HG02571 (cell line): ENCODE results near the gene MYBPC1.
"Not testable (repeated sequence)": the region's sequence is repeated elsewhere in the genome, so short reads cannot be mapped to it uniquely, and the experiment has no call there.

ENCODE experiments used
- ATAC-seq: cut with Tn5 transposase; IDR thresholded peaks from one replicate; pipeline ENCODE4 v1.9.1; 2021; ENCODE audit warnings: mild to moderate bottlenecking, moderate library complexity; ENCODE audit not compliant: unreplicated experiment

Gene MYBPC1

DNA sequence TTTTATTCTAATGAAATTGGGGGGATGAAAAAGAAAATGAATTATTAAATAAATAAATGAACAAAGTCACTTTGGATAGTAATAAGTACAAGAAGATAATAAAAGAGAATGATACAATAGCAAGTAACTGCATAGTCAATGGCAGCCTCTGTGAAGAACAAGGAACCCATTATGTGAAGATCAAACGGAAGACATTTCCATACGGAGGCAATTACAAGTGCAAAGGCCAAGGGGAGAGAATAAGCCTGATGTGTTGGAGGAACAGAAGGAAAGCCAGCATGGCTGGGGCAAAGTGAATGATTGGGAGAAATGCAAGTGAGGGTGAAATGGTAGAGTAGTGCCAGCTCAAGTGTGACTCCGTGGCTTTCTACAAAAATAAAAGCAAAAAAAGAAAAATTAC is 58.7 kb downstream of the MYBPC1 start:
- no peak for ATAC-seq

DNA sequence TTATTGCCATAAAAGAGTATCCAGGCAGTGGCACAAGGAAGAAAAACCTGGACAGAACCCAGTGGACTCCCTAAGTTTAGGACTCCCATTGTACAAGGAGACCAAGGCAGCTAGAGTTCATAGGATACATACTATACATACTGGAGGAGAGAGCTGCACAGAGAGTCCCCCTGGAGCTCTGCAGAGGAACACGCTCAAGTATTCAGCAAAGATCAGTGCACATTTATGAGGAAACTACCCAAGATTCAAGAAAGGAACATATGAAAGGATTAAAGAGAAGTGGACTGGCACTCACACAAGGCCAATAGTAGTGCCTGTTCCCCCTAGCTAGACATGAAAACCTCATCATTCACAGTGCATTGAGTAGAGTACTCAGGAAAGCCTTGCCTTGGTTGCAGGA is 59.7 kb downstream of the MYBPC1 start:
- ATAC-seq = no peak

- ATAC-seq = no peak
These were observed 60.6 kb downstream of the MYBPC1 start for GRCh38 chr12:101655393-101655792.

- ATAC-seq = not testable (repeated sequence)
These were observed 65.9 kb downstream of the MYBPC1 start for GRCh38 chr12:101660662-101661061.

- ATAC-seq = no peak
These were observed 68.5 kb downstream of the MYBPC1 start for GRCh38 chr12:101663298-101663697.

GRCh38 chr12:101664992-101665391 is 70.2 kb downstream of the MYBPC1 start:
- ATAC-seq = no peak

DNA sequence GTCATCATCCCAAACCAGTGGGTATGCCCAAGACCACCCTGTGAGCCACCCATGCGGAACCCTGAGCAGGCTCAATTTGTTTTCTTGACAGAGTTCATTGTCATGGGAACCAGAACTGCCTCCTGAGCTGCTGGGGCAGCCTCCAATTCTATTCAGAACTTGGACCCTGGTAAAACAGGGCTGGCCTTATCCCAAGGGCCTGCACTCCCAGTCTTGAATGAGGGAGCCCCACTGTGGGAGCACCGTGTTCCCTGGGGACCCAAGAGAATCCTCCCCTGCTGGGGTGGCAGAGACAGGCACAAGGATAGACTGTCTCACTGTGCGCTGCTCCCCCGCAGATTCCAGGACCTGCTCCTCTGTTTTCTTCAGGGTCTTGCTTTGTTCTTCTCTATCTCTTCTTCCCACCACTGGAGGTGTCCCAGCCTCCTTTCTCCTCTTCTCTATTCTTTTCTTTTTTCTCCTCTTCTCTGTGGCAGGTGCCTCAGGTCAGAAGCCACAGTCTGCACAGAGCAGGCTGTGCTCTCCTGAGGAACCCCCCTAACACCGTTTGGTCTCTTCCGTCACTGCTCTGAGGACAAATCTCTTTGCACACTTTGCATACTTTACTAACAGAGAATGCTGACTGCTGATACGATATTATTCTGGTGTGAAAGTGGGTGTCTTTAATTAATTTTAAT is 71.4 kb downstream of the MYBPC1 start:
- ATAC-seq = no peak

DNA sequence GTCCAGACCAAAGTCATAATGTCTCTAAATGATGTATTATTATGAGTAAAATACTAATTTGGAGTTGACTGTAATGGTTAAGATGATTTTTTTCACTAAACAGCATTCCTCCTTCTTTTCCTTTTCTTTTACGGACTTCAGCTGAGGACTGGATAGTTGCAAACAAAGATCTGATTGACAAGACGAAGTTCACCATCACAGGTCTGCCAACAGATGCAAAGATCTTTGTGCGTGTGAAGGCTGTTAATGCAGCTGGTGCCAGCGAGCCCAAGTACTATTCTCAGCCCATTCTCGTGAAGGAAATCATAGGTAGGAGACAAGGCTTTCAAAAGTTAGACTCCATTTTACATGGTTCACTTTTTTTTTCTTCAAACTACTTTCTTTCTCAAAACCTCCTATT is 72.8 kb downstream of the MYBPC1 start:
- no peak for ATAC-seq

DNA sequence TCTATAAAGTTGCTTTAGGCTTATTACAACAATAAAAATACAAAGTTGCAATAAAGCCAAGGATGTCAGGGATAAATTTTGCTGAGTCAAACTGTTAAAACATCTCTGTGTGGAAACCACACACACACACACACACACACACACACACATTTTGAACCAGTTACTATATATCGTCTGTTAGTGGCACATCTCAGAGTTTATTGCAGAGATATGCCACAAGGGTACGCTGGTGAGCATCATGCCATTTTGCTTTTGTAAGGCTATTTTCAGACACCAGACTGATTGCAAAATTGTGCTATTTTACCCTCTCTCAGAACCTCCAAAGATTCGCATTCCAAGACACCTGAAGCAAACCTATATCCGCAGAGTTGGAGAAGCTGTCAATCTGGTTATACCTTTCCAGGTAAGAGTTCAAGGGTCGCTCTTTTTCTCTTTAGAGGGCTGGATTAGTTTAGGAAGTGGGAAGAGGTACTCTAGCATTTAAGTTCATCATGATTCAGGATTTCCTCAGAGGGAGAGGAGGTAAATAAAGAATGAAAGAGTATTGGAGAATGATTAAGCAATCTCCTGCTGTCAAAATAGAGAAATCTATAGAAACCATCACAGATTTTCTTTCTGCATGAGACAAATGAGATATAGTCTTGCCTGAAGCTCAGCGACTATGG is 75.4 kb downstream of the MYBPC1 start:
- ATAC-seq = no peak

DNA sequence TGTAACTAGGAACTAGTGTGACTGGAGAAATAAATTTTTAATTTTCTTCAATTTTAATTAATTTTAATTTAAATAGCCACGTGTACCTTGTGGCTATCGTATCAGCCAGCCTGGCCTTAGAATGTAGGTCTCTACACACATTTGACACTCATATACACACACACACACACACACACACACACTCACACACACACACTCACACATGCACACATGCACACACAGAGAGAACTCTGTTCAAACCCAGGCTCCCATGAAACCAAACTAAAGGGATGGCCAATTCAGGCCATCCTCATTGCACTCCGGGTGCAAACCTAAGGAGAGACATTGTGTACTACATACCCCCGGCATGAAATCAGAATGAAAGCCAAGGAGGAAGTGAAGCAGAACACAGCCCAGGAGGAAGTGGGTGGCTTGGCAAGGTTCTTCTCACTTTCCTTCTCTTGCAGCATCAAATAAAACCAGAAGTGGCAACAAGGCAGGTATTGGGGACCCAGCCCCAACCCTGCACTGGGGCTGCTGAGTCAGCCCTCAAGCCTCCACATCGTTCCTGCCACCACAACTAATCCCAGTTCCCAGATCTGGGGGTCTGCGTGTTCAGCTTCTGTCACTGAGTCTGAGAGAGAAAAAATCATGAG is 76.5 kb downstream of the MYBPC1 start:
- ATAC-seq = peak; percentile 76

DNA sequence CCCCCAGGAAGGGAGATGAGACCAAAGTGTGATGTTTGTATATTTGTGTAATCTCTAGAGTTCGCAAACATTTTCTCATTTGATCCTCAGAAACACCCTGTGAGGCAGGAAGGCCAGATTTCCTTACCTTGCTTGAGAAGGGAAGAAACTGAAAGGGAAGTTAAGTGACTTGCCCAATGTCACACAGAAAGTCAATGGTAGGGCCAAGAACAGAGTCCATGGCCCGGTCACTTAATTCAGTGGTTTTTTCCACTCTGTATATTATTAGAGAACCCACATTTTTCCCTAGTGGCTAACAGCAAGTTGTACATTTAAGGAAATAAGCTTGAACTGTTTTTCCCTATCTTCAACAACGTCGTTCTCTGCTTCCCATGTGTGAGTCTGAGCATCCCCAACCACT is 77.1 kb downstream of the MYBPC1 start:
- ATAC-seq = no peak

- ATAC-seq = no peak
These were observed 80.8 kb downstream of the MYBPC1 start for GRCh38 chr12:101675555-101675954.

DNA sequence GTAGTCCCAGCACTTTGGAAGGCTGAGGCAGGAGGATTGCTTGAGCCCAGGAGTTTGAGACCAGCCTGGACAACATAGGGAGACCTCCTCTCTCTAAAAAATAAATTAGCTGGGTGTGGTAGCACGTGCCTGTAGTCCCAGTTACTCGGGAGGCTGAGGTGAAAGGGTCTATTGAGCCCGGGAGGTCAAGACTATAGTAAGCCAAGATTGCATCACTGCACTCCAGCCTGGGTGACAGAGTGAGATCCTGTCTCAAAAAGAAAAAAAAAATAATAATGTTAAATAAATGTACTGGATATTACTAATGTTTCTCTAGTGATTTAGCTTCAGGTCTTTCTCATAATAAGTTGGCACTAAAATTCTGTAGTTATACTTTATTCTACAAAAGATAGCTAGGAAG is 81.7 kb downstream of the MYBPC1 start:
- ATAC-seq = not testable (repeated sequence)

DNA sequence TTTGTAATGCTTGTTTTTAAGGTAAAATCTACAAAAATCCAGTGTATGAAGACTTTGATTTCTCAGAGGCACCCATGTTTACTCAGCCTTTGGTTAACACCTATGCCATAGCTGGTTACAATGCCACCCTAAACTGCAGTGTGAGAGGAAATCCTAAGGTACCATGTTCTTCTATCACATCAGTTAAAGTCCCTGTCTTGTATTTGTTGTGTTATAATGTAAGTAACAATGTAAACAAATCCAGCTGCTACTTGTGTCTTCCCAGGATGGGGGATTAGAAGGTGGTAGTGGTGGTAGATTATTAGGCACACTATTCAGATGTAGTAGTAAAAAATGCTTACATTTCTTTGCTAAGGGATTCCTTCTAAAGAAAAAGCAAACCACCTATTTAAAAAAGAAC is 83.3 kb downstream of the MYBPC1 start:
- ATAC-seq = no peak

DNA sequence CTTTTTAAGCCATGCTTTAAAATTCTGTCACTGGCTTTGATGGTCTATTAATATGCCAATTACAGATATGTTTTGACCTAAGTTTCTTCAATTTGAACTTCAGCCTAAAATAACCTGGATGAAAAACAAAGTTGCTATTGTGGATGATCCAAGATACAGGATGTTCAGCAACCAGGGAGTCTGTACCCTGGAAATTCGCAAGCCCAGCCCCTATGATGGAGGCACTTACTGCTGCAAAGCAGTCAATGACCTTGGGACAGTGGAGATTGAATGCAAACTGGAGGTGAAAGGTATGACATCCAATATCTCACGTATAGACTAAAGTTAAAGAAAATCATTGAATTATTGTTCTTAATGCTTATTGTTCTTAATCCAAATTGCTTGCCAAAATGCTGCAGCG is 85.5 kb downstream of the MYBPC1 start:
- no peak for ATAC-seq

DNA sequence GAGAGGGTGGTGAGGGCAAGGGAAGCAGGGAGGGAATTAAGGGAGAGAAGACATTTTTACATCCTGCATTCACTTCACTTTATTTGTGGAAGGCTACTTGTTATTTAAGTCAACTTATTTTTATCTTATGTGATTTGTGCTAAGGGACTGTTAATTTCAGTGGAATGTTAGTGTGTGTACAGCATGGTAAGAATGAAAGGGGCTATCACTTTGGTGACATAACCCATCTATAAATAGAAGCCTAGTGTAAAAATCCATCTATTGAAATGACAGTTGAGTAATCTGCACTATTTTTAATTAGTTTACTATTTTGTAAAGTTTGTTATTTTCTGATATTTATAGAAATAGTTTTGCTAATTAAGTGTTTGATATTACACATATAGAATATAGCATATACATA is 85.9 kb downstream of the MYBPC1 start:
- ATAC-seq = no peak

GRCh38 chr12:101681627-101682026 is 86.9 kb downstream of the MYBPC1 start:
- ATAC-seq = not testable (repeated sequence)

DNA sequence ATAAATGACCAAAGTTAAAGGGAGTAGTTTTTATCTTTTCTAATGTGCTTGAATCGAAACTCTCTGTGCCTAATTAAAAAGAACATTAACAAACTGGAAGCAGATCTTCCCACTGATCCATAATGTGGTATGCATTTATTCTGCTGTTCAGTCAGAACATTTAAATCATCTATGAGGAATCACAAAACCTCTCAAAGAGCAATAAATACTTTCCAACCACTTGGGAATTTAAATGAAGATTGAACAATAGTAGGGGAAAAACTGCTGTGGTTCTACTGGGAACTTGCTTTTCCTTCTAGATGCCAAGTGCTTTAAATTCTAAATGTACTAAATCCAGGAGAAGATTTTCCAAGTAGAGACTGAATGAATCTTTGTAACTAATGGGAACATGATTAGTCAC is 90.3 kb downstream of the MYBPC1 start:
- ATAC-seq = no peak

GRCh38 chr12:101686176-101686575 is 91.4 kb downstream of the MYBPC1 start:
- no peak for ATAC-seq

DNA sequence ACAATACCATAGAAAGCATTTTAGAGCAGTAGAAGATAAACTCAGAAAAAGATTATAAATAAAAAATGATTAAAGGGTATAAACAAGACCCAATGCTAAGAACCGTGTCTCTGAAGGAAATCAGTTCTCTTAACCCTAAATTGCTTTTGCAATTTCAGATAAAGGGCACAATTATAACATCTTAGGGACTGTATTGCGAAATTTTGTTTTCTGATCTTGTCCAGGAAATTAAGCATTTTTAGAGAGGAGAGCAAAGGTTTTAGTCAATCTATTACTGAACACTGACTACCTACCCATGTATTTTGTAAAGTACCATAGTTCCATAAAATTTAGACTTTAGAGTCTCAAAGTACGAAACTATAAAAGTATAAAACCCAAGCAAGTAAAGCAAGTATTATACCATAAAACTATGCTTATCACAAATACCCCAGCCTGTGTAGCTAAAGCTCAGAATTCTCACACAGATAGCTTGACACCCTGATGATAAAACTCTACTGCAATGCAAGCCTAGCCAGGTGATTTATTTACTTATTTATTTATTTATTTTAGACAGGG is 95.8 kb downstream of the MYBPC1 start:
- no peak for ATAC-seq

GRCh38 chr12:101691503-101692096 is 96.8 kb downstream of the MYBPC1 start:
- no peak for ATAC-seq
